HG03139 (cell line): ENCODE results near the gene ADIPOQ.
"Not testable (repeated sequence)": the region's sequence is repeated elsewhere in the genome, so short reads cannot be mapped to it uniquely, and the experiment has no call there.

Source experiments
- ATAC-seq: cut with Tn5 transposase; IDR thresholded peaks from one replicate; pipeline ENCODE4 v1.9.1; 2021; ENCODE audit not compliant: unreplicated experiment

Gene ADIPOQ

DNA sequence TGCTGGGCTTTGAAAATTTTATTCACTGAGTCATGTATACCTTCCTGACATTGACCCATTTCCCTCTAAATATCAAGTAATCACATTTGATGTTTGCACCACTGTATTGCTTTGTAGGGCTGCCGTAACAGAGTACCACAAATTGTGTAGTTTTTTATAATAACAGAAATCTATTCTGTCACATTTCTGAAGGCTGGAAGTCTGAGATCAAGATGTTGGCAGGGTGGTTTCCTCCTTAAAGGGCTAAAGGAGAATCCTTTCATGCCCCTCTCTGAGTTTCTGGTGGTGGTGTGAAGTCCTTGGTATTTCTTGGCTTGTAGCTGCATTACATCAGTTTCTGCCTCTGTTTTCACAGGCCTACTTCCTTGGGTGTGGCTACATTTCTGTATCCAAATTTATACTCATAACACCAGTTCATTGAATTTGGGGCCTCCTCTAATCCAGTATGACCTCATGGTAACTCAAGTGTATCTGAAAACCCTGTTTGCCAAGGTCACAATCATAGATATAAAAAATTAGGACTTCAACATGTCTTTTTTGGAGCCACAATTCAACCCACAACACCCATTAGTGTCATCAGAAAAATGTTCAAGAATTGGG lies 58.7 kb downstream of the ADIPOQ start:
- ATAC-seq = no peak

GRCh38 chr3:186902154-186902553 lies 59.6 kb downstream of the ADIPOQ start:
- ATAC-seq = no peak

GRCh38 chr3:186902713-186903112 lies 60.2 kb downstream of the ADIPOQ start:
- ATAC-seq = no peak

DNA sequence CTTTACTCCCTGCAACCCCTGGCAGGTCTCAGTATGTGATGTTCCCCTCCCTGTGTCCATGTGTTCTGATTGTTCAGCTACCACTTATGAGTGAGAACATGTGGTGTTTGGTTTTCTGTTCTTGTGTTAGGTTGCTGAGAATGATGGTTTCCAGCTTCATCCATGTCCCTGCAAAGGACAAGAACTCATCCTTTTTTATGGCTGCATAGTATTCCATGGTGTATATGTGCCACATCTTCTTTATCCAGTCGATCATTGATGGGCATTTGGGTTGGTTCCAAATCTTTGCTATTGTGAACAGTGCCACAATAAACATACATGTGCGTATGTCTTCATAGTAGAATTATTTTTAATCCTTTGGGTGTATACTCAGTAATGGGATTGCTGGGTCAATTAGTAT lies 61.2 kb downstream of the ADIPOQ start:
- ATAC-seq = not testable (repeated sequence)

GRCh38 chr3:186907075-186907474 lies 64.6 kb downstream of the ADIPOQ start:
- not testable (repeated sequence) for ATAC-seq
